Thyroid gland (tissue), 4 donors: ENCODE measurements around the gene MSS51. TPM values are rescaled to one million over a fixed set of nuclear protein-coding genes. Genes with fewer than 3 reads are reported as not detected.

ENCODE experiments used
- DNase-seq, 2 donors: peaks; one replicate each; pipeline ENCODE4 v3.0.0-alpha.2; 2019
- H3K27ac ChIP-seq, 3 donors: fragments of 200-600 bp; sonication (generic); 1 replicate in 2 of 3; 2 replicates in 1 of 3; pipeline ENCODE4 v1.5.1; 2016 to 2019; ENCODE audit warnings: mild to moderate bottlenecking in 1 of 3, moderate library complexity in 1 of 3
- H3K27me3 ChIP-seq: fragments of 200-600 bp; sonication (generic); one replicate; pipeline ENCODE4 v1.5.1; 2019
- H3K36me3 ChIP-seq, 2 donors: fragments of 200-600 bp; sonication (generic); one replicate each; pipeline ENCODE4 v1.5.1; 2016 to 2019
- H3K4me1 ChIP-seq, 2 donors: fragments of 200-600 bp; sonication (generic); one replicate each; pipeline ENCODE4 v1.5.1; 2017 to 2019
- H3K4me3 ChIP-seq, 3 donors: fragments of 200-600 bp; sonication (generic); replicated peaks in 1 of 3; 1 replicate in 2 of 3; 2 replicates in 1 of 3; pipeline ENCODE4 v1.5.1; 2016; ENCODE audit warnings: mild to moderate bottlenecking in 1 of 3
- H3K9me3 ChIP-seq: fragments of 200-600 bp; sonication (generic); one replicate; pipeline ENCODE4 v1.5.1; 2017
- CTCF ChIP-seq, 6 experiments: fragments of 200-600 bp in 3 of 6; fragments of 450-650 bp in 3 of 6; sonication (generic) in 3 of 6; IDR thresholded peaks; one replicate each; pipeline ENCODE4 v1.5.1; 2016 to 2019; ENCODE audit warnings: antibody characterized with exemption in 6 of 6, mild to moderate bottlenecking in 2 of 6, inconsistent platforms in 1 of 6, moderate library complexity in 1 of 6
- POLR2A ChIP-seq, 2 donors: fragments of 450-650 bp; IDR thresholded peaks; one replicate each; pipeline ENCODE4 v1.6.1; 2017; ENCODE audit warnings: antibody characterized with exemption in 2 of 2, mild to moderate bottlenecking in 2 of 2, moderate library complexity in 1 of 2
- WGBS, 2 donors: methylation state at CpG; one replicate each; pipeline ENCODE4 v1.1.5; 2017; 5-methylcytosine and 5-hydroxymethylcytosine counted together
- intact Hi-C: fragments of 100-400 bp; cut with DNase I; formaldehyde crosslinking; loops from one replicate; pipeline ENCODE4 v1.15.1; 2023
- total RNA-seq, 4 donors: library from RNA; depleted of rRNA; stranded (reverse); fragments of >200 nt; gene quantifications; one replicate each; pipeline ENCODE4 v1.2.3, GENCODE V29; 2016

Gene MSS51
- total RNA-seq, 4 donors from 2014 or later = 0.94 to 2.9 (median 1.9) TPM

DNA sequence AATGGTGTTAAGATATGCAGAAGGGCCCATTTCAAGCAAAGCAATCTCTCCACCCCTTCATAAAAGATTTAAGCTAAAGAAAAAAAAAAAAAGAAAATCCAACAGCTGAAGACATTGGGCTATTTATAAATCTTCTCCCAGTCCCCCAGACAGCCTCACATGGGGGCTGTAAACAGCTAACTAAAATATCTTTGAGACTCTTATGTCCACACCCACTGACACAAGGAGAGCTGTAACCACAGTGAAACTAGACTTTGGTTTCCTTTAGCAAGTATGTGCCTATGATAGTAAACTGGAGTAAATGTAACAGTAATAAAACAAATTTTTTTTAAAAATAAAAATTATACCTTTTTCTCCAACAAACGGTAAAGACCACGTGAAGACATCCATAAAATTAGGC, 33.8 kb upstream of the MSS51 start:
- Histone ChIP-seq H3K27ac (no peak overlapping the region), H3K9me3 (no peaks in the 10 kb centered on the region), H3K4me1 (no peaks in the 10 kb centered on the region), H3K36me3 (peaks cover 9 to 32% of the 10 kb centered on the region in 2 donors), H3K27me3 (no peaks in the 10 kb centered on the region), H3K4me3 (no peak overlapping the region)
- DNase-seq = no peak
- no peak for TF ChIP-seq CTCF (IDR thresholded peaks at IDR 0.05)
- TF ChIP-seq POLR2A (IDR thresholded peaks at IDR 0.05) = no peak
- intact Hi-C loops = no loop called here
- 87 to 93% methylated on average over 2 of the region's 2 CpGs for WGBS, 2 donors

DNA sequence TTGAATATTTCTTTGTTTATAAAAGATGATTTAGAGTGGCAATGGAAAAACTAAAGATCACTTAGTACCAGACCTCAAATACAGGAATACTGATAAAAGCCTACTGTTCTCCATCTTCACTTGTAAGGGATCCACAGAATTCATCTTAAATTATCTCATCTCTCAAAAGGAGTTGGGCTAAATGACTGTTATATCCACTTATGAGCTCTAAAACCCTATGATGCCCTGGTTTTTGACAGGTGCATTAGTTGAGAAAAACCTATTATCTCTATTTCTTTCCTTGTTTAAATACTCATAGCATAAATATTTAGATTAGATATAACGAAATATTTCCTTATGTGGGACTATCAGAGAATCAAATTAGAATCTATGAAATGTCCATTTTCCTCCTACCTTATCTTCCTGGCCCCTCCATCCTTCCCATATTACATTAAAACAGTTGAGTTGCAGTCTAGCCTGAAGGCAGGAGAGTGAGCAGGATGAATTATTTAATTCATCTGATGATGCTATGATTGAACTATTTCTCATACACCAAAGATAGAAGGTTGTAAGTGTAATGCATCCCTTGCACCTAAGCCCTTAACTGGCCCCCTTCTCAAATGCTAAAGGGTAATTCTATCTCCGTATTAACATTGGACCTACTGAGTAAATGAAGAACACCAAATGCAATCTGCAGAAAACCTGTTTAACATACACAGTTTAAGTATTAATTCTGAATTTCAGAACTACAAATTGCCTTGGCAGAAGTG, 32.8 kb upstream of the MSS51 start:
- Histone ChIP-seq H3K27ac (no peak overlapping the region), H3K4me1 (no peaks in the 10 kb centered on the region), H3K27me3 (no peaks in the 10 kb centered on the region), H3K9me3 (no peaks in the 10 kb centered on the region), H3K4me3 (no peak overlapping the region), H3K36me3 (peaks cover 9 to 32% of the 10 kb centered on the region in 2 donors)
- DNase-seq = no peak
- WGBS, 2 donors = 93 to 97% methylated on average over 2 of the region's 2 CpGs
- TF ChIP-seq POLR2A (IDR thresholded peaks at IDR 0.05) (no peak), CTCF (IDR thresholded peaks at IDR 0.05) (no peak)
- intact Hi-C loops = no loop called here

DNA sequence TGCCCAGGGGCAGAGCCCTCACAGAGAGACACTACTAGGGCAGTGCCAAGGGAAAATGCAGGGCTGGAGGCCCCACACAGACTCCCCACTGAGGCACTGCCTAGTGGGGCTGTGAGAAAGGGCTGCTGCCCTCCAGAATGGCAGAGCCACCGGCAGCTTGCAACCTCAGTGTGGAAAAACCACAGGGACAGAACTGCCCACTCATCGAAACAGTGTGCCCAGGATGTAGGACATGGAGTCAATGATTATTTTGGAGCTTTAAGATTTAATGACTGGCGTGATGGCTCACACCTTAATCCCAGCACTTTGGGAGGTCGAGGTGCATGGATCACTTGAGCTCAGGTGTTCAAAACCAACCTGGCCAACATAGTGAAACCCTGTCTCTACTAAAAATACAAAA, 27.5 kb upstream of the MSS51 start:
- no peak for DNase-seq
- Histone ChIP-seq H3K9me3 (no peaks in the 10 kb centered on the region), H3K36me3 (peaks cover 0 to 9% of the 10 kb centered on the region in 2 donors), H3K4me3 (no peak overlapping the region), H3K27ac (no peak overlapping the region), H3K4me1 (no peaks in the 10 kb centered on the region), H3K27me3 (no peaks in the 10 kb centered on the region)
- 92 to 98% methylated on average over 4 of the region's 4 CpGs for WGBS, 2 donors
- intact Hi-C loops = no loop called here
- TF ChIP-seq POLR2A (IDR thresholded peaks at IDR 0.05) = no peak
- no peak for TF ChIP-seq CTCF (IDR thresholded peaks at IDR 0.05)

GRCh38 chr10:73459683-73460314, 26.4 kb upstream of the MSS51 start:
- H3K9me3 ChIP-seq = no peaks in the 10 kb centered on the region
- no peak for TF ChIP-seq CTCF (IDR thresholded peaks at IDR 0.05)
- TF ChIP-seq POLR2A (IDR thresholded peaks at IDR 0.05) = no peak
- DNase-seq = no peak
- intact Hi-C loops = no loop called here
- H3K4me3 ChIP-seq = no peak overlapping the region
- no peaks in the 10 kb centered on the region for H3K4me1 ChIP-seq
- H3K36me3 ChIP-seq = peaks cover 0 to 1% of the 10 kb centered on the region in 2 donors
- WGBS, 2 donors = 93 to 95% methylated on average over 6 of the region's 6 CpGs
- no peak overlapping the region for H3K27ac ChIP-seq
- H3K27me3 ChIP-seq = no peaks in the 10 kb centered on the region

DNA sequence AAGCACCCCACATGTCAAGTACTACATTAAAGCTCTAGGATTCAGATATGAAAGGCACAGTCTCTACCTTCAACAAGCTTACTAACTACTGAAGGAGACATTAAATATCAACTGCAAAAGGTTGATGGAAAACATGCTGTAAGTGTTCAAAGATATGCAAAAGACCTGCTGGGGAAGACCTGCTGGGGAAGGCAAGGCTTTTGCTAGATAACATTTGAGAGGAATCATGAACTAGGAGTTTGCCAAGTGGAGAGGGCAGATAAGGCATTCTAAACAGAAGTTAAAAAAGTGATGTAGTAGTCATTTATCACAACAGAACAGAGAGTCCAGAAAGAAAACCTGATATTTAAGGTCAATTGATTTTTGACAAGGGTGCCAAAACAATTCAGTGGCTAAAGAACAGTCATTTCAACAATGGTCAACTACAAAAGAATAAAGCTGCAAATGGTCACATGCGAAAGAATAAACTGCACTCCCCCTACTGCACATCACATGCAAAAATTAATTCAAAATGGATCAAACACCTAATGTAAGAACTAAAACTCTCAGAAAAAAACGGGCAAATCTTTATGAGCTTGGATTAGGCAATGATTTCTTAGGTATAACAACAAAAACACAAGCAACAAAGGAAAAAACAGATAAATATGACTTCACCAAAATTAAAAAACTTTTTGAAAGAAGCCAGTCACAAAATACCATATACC, 23.0 kb upstream of the MSS51 start:
- TF ChIP-seq POLR2A (IDR thresholded peaks at IDR 0.05) (no peak), CTCF (IDR thresholded peaks at IDR 0.05) (no peak)
- Histone ChIP-seq H3K4me3 (no peak overlapping the region), H3K27me3 (no peaks in the 10 kb centered on the region), H3K36me3 (peaks cover 0 to 5% of the 10 kb centered on the region in 2 donors), H3K9me3 (no peaks in the 10 kb centered on the region), H3K27ac (no peak overlapping the region), H3K4me1 (no peaks in the 10 kb centered on the region)
- DNase-seq = no peak
- intact Hi-C loops = no loop called here
- 93 to 96% methylated on average over 2 of the region's 2 CpGs for WGBS, 2 donors
